GM12801 (cell line): Measurements from ENCODE around the gene STRBP.

Experiments used
- CTCF ChIP-seq: IDR thresholded peaks from one replicate; pipeline ENCODE4 v1.5.1; 2011; ENCODE audit warnings: control low read depth; ENCODE audit not compliant: insufficient read length; ENCODE audit errors: extremely low read depth

STRBP gene

DNA sequence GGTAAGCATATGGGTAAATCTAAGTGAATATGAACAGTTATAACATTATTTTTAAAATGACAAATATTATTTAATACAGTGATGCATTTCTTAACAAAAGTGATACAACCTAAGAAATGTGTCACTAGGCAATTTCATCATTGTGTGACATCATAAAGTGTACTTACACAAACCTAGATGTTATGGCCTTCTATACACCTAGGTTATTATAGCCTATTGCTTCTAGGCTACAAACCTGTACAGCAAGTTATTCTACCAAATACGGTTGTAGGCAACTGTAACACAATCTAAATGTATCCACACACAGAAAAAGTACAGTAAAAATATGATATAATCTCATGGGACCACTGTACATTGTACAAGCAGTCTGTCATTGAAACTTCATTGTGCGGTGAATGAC, 48.3 kb downstream of the STRBP start:
- TF ChIP-seq CTCF: no peak

- TF ChIP-seq CTCF: no peak
These were observed 49.6 kb downstream of the STRBP start for GRCh38 chr9:123218831-123219230.

DNA sequence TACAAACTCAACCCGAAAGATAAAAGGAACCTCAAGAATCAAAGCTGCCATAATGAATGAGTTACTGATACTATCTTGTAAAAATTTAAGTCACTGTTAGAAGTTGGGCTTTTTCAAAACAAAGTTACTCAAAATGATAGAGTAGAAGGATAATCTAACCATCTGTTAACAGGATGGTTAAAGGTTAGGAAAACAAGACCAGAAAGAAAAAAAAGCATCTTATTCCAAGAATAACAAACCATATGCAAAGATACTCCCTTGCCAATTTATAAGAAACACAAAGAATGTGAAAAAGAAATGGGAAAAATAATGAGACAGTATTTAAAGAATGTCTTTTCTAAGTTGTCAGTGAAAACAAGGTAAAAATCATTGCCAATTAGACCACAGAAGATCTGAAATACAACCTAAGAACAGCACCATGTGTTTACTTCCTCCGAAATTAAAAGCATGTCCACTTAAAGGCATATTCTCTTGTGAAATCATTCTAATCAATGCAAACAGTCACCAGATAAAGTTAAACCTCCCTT, 51.2 kb downstream of the STRBP start:
- no peak for TF ChIP-seq CTCF

- no peak for TF ChIP-seq CTCF
These were observed 52.1 kb downstream of the STRBP start for GRCh38 chr9:123216251-123216797.

DNA sequence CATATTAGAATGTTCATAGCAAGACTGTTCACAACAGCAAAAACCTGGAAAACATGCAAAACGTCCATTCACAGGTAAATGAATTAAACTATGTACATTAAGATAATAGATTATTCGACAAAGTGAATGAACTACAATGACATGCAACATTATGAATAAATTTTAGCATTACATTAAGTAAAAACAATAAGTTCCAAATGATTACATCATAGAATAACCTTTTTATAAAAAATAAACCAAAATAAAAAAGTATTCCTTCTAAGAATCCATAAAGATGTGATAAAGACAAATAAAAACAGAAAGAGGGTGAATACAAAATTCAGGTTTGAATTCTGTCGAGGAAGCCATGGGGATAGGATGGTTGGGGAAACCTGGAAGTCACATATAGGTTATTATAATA, 57.3 kb downstream of the STRBP start:
- no peak for TF ChIP-seq CTCF

DNA sequence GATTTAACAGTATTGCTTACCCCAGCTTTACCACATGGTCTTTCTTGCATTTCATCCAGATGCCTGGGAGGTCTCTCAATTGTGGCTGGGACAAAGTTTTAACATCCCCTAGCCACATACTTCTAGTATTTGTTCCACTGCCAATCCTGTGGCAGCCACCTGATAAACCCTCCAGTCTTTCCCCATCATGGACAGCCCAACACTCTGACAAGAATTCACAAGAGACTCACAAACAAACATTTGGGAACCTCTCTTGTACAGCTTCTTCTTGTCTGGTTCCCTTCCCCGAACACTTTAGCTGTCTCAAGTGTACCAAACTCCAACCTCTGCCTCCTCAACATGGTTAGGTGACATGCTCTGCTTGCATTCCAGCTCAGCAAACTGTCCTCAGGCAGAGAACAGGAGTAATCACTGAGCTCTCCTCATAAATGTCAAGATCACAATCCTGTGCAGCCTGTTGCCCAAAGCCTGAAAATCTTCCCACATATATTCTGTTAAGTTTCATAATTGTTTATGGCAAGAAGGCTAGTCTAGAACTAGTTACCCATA, 59.7 kb downstream of the STRBP start:
- no peak for TF ChIP-seq CTCF

GRCh38 chr9:123206065-123206464, 62.3 kb downstream of the STRBP start:
- TF ChIP-seq CTCF: no peak

DNA sequence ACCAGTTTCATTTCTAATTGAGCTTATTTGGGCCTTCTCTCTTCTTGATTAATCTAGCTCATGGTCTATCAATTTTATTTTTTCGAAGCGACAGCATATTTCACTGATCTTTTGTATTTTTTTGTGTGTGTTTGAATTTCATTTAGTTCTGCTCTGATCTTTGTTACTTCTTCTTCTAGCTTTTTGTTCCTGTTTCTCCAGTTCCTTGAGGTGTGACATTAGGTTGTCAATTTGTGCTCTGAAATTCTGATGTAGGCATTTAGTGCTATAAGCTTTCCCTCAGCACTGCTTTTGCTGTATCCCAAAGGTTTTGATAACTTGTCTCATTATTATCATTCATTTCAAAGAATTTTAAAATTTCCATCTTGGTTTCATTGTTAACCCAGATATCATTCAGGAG, 67.3 kb downstream of the STRBP start:
- no peak for TF ChIP-seq CTCF
